ENCODE data around the gene MCU. TPM values are rescaled to one million over a fixed set of nuclear protein-coding genes. Genes with fewer than 3 reads are reported as not detected.

MCU gene, protein sequence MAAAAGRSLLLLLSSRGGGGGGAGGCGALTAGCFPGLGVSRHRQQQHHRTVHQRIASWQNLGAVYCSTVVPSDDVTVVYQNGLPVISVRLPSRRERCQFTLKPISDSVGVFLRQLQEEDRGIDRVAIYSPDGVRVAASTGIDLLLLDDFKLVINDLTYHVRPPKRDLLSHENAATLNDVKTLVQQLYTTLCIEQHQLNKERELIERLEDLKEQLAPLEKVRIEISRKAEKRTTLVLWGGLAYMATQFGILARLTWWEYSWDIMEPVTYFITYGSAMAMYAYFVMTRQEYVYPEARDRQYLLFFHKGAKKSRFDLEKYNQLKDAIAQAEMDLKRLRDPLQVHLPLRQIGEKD
- 17.6 and 21.1 TPM in 2 replicates for total RNA-seq
- 15.1 TPM for total RNA-seq (2013)
- polyA plus RNA-seq, result 10.1 and 11.7 TPM in 2 replicates
- 5.7 and 17.3 TPM in 2 replicates for polyA minus RNA-seq

DNA sequence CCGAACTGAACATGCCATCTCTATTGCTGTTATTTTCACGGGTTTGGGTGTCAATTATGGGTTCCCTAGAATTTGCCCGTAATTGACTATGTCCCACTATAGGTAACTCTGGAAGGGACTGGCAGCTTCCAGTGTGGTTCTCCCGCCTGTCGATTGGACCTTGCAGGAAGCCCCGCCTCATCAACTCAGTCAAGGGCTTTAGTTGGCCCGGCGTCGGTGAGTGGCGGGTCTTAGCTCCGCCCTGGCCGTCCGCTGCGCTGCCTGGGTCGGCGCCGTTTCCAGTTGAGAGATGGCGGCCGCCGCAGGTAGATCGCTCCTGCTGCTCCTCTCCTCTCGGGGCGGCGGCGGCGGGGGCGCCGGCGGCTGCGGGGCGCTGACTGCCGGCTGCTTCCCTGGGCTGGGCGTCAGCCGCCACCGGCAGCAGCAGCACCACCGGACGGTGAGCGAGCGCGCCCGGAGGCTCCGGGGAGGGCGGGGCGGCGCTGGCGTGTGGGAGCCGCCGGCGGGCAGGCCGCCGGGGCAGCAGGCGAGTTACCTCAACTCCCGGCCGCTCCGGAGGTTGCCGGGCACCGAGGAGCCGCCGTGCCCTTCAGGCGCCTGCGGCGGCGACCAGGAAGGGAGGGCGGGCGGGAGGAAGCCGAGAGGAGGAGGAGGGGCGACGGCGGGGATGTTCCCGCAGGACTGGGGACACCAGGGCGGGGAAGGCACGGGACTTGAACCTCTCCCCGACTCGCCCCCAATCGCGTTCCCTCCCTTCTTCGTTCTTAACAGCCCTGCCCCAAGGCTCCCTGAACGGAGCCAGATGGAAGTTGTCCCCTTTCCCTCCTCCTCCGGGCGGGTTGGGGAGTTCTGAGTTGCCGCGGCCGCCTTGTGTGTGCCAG lies at the start of gene MCU:
Gene MCU, plus strand, starts transcription at position 281 of the 881 bp plus-strand sequence. Its CDS starts 9 bp downstream, at position 290.
- WGBS (ENCODE audit: insufficient coverage), result under 1% methylated on average over 75 of the region's 83 CpGs
- TF ChIP-seq EZH2 (IDR thresholded peaks at IDR 0.05; ENCODE audit: borderline replicate concordance, insufficient read depth, low read depth, low read length, poor library complexity, severe bottlenecking) (no peak), CTCF (IDR thresholded peaks at IDR 0.05) (no peak)
- H3K4me3 Mint-ChIP-seq, result peak within 1 kb of the TSS; percentile 95
- DNase-seq (peak; percentile 94), ATAC-seq (ENCODE audit: low read depth) (peak; percentile 95)
- no peaks in the 10 kb centered on the region for H3K9me3 Mint-ChIP-seq (ENCODE audit: insufficient read depth)
- Histone ChIP-seq H3K27me3 (replicated peaks in 1 of 4; ENCODE audit: control extremely low read depth in 1 of 4, control insufficient read depth in 3 of 4, insufficient read depth in 4 of 4, low read length in 3 of 4) (no peaks in the 10 kb centered on the region), H3K9ac (ENCODE audit: low read length) (peak within 1 kb of the TSS; percentile 76), H3K36me3 (replicated peaks in 1 of 2; ENCODE audit: control extremely low read depth in 1 of 2, control insufficient read depth in 1 of 2, extremely low read depth in 1 of 2, insufficient read depth in 2 of 2, low read length in 1 of 2) (no peaks in the 10 kb centered on the region), H3K4me1 (ENCODE audit: control insufficient read depth in 2 of 2, insufficient read depth in 2 of 2, low read length in 2 of 2) (peaks cover 28 to 33% of the 10 kb centered on the region in 2 donors), H3K9me3 (ENCODE audit: control extremely low read depth in 1 of 3, control insufficient read depth in 2 of 3, insufficient read depth in 1 of 3, low read length in 2 of 3) (no peaks in the 10 kb centered on the region), H3K4me2 (replicated peaks; ENCODE audit: low read depth, low read length, poor library complexity, severe bottlenecking) (peak within 1 kb of the TSS; percentile 73), H3K27ac (ENCODE audit: low read length in 2 of 2) (peak within 1 kb of the TSS; percentile 58 to 72), H3K4me3 (ENCODE audit: control extremely low read depth in 1 of 5, extremely low read depth in 1 of 5, insufficient read depth in 1 of 5, low read depth in 2 of 5, low read length in 4 of 5) (peak within 1 kb of the TSS; percentile 64 to 91 (median 79)), H2AFZ (ENCODE audit: insufficient read depth, low read depth, low read length, poor library complexity, severe bottlenecking) (peak within 1 kb of the TSS; percentile 75), H3K79me2 (ENCODE audit: control insufficient read depth, insufficient read depth, low read length) (peaks cover 44% of the 10 kb centered on the region), H4K20me1 (ENCODE audit: control insufficient read depth, insufficient read depth, low read length, poor library complexity, severe bottlenecking) (no peaks in the 10 kb centered on the region)
- intact Hi-C loops (cut with micrococcal nuclease), result loop anchor here (1.0 to 10.0 kb wide), 8 partner anchors 66 to 1315 kb away; partner anchors contain the start of genes ANAPC16, ASCC1, DDIT4 and DNAJC9
- no peaks in the 10 kb centered on the region for H3K27me3 Mint-ChIP-seq
- ChIA-PET CTCF (interaction anchor here (0.6 to 2.1 kb wide), 4 partner anchors 141 to 434 kb away, joined by 3 to 7 read pairs (median 4); partner anchors contain the start of gene P4HA1), POLR2A (interaction anchor here (0.6 to 1.7 kb wide), 2 partner anchors 404 to 470 kb away, joined by 3 to 5 read pairs; no protein-coding TSS in a partner anchor)
- peak within 1 kb of the TSS; percentile 91 for H3K27ac Mint-ChIP-seq
- peaks cover 43% of the 10 kb centered on the region for H3K4me1 Mint-ChIP-seq

Data from B cell (primary cell).